SK-N-SH (cell line): Measurements from ENCODE around the gene AGTRAP. TPM values are rescaled to one million over a fixed set of nuclear protein-coding genes. Genes with fewer than 3 reads are reported as not detected.

Experiments
- CTCF ChIA-PET: fragments of 300-600, 350-600 bp; formaldehyde crosslinking; extraction: SDS; loops from one replicate; lab custom pipeline; 2021; lab: Yijun Ruan, JAX
- POLR2A ChIA-PET: fragments of 350-600 bp; sonication (Branson Sonifier 250); formaldehyde crosslinking; extraction: SDS; loops from one replicate; lab custom pipeline; 2020; ENCODE audit warnings: antibody characterized with exemption, inconsistent platforms; lab: Yijun Ruan, JAX
- DNase-seq: peaks from one replicate; pipeline ENCODE4 v3.0.0; 2012
- H2AFZ ChIP-seq: fragments of 200-600 bp; sonication (generic); 2 replicates; pipeline ENCODE4 v1.8.1; 2016; ENCODE audit warnings: antibody characterized with exemption, mild to moderate bottlenecking, low read depth
- H3F3A ChIP-seq: fragments of 200-600 bp; sonication (generic); replicated peaks from 2 replicates; pipeline ENCODE3; 2016; ENCODE audit warnings: antibody characterized with exemption, mild to moderate bottlenecking; ENCODE audit not compliant: insufficient read depth
- H3K27ac ChIP-seq, 2 experiments: fragments of 200-500 bp in 1 of 2; fragments of 200-600 bp in 1 of 2; sonication (Bioruptor generic) in 1 of 2; sonication (generic), shearing (Covaris generic) in 1 of 2; 2 replicates each; pipeline versions ENCODE4 v1.5.1 to v1.6.1; 2014 to 2016; ENCODE audit warnings: low read depth in 2 of 2, inconsistent platforms in 1 of 2, low read length in 1 of 2, mild to moderate bottlenecking in 1 of 2, mixed read lengths in 1 of 2
- H3K27me3 ChIP-seq: fragments of 200-600 bp; sonication (generic), shearing (Covaris generic); 2 replicates; pipeline ENCODE4 v1.6.1; 2016; ENCODE audit warnings: mixed run types; ENCODE audit not compliant: insufficient read depth
- H3K36me3 ChIP-seq, 2 experiments: fragments of 200-500 bp in 1 of 2; fragments of 200-600 bp in 1 of 2; sonication (Bioruptor generic) in 1 of 2; sonication (generic) in 1 of 2; replicated peaks in 1 of 2; 2 replicates each; pipeline versions ENCODE3 to v1.5.1; 2014 to 2016; ENCODE audit warnings: low read length in 1 of 2, mild to moderate bottlenecking in 1 of 2; ENCODE audit not compliant: insufficient read depth in 2 of 2, control insufficient read depth in 1 of 2
- H3K4me1 ChIP-seq, 2 experiments: fragments of 200-500 bp in 1 of 2; fragments of 200-600 bp in 1 of 2; sonication (Bioruptor generic) in 1 of 2; sonication (generic), shearing (Covaris generic) in 1 of 2; 2 replicates each; pipeline versions ENCODE4 v1.5.1 to v1.6.1; 2014 to 2016; ENCODE audit warnings: low read depth in 1 of 2, low read length in 1 of 2, mixed run types in 1 of 2; ENCODE audit not compliant: insufficient read depth in 2 of 2, control insufficient read depth in 1 of 2
- H3K4me2 ChIP-seq: fragments of 200-600 bp; sonication (generic), shearing (Covaris generic); 2 replicates; pipeline ENCODE4 v1.6.1; 2017; ENCODE audit warnings: mixed run types
- H3K4me3 ChIP-seq, 2 experiments: fragments of 200-500 bp in 1 of 2; fragments of 200-600 bp in 1 of 2; sonication (Bioruptor generic) in 1 of 2; sonication (generic), shearing (Covaris generic) in 1 of 2; 2 replicates each; pipeline versions ENCODE4 v1.5.1 to v1.8.1; 2014 to 2016; ENCODE audit warnings: low read depth in 2 of 2, inconsistent platforms in 1 of 2, low read length in 1 of 2, mild to moderate bottlenecking in 1 of 2, mixed read lengths in 1 of 2, moderate library complexity in 1 of 2
- H3K79me2 ChIP-seq: fragments of 200-600 bp; sonication (generic); 2 replicates; pipeline ENCODE4 v1.8.1; 2017; ENCODE audit warnings: mild to moderate bottlenecking; ENCODE audit not compliant: insufficient read depth
- H3K9ac ChIP-seq: fragments of 200-600 bp; sonication (generic); 2 replicates; pipeline ENCODE4 v1.6.1; 2017; ENCODE audit warnings: mixed run types
- H3K9me2 ChIP-seq: fragments of 200-600 bp; sonication (generic); 2 replicates; pipeline ENCODE4 v1.6.1; 2017; ENCODE audit warnings: mixed run types
- H3K9me3 ChIP-seq: fragments of 200-600 bp; sonication (generic); 2 replicates; pipeline ENCODE4 v1.6.1; 2017; ENCODE audit warnings: mixed run types, mild to moderate bottlenecking, moderate library complexity
- H4K20me1 ChIP-seq: fragments of 200-600 bp; sonication (generic); 2 replicates; pipeline ENCODE4 v1.6.1; 2017; ENCODE audit warnings: mild to moderate bottlenecking, mixed run types; ENCODE audit not compliant: insufficient read depth
- EP300 ChIP-seq, 2 experiments: IDR thresholded peaks; 2 replicates each; pipeline versions ENCODE4 v1.4.0 to v1.6.1; 2012; ENCODE audit warnings: borderline replicate concordance in 1 of 2, low read depth in 1 of 2, low read length in 1 of 2
- EZH2phosphoT487 ChIP-seq: fragments of 200-600 bp; sonication (generic); IDR thresholded peaks from 2 replicates; pipeline ENCODE4 v1.6.1; 2017; ENCODE audit warnings: low read depth, mixed run types, mild to moderate bottlenecking, antibody characterized with exemption, moderate library complexity, borderline replicate concordance
- FOSL2 ChIP-seq: IDR thresholded peaks from 2 replicates; pipeline ENCODE4 v1.4.0; 2012; ENCODE audit warnings: low read depth, mild to moderate bottlenecking, moderate library complexity, borderline replicate concordance
- FOXM1 ChIP-seq: IDR thresholded peaks from 2 replicates; pipeline ENCODE4 v1.4.0; 2012; ENCODE audit warnings: low read depth, mild to moderate bottlenecking
- IRF3 ChIP-seq: fragments of 150-350 bp; IDR thresholded peaks from 2 replicates; pipeline ENCODE4 v1.6.1; 2016; ENCODE audit warnings: mild to moderate bottlenecking, low read depth, low read length
- JUND ChIP-seq: IDR thresholded peaks from 2 replicates; pipeline ENCODE4 v1.4.0; 2012
- MAX ChIP-seq: IDR thresholded peaks from 2 replicates; pipeline ENCODE4 v1.4.0; 2012; ENCODE audit warnings: low read depth
- MEF2A ChIP-seq: IDR thresholded peaks from 2 replicates; pipeline ENCODE4 v1.4.0; 2012; ENCODE audit warnings: low read depth, borderline replicate concordance
- MXI1 ChIP-seq: IDR thresholded peaks from 2 replicates; pipeline ENCODE4 v1.6.1; 2012; ENCODE audit warnings: mild to moderate bottlenecking, low read depth, low read length, improper control_type of control experiment
- NRF1 ChIP-seq: IDR thresholded peaks from 2 replicates; pipeline ENCODE4 v1.6.1; 2012; ENCODE audit warnings: low read depth, mild to moderate bottlenecking, low read length
- PBX3 ChIP-seq: IDR thresholded peaks from 2 replicates; pipeline ENCODE4; 2012
- POLR2AphosphoS5 ChIP-seq: IDR thresholded peaks from 2 replicates; pipeline ENCODE4 v1.6.1; 2012; ENCODE audit warnings: low read depth, low read length
- RAD21 ChIP-seq: IDR thresholded peaks from 2 replicates; pipeline ENCODE4 v1.6.1; 2012; ENCODE audit warnings: mild to moderate bottlenecking, low read length
- RCOR1 ChIP-seq: fragments of 150-350 bp; IDR thresholded peaks from 2 replicates; pipeline ENCODE4 v1.6.1; 2017; ENCODE audit warnings: antibody characterized with exemption, low read length
- REST ChIP-seq: IDR thresholded peaks from 2 replicates; pipeline ENCODE4 v1.6.1; 2012; ENCODE audit warnings: mild to moderate bottlenecking, low read depth, low read length, moderate library complexity
- TAF1 ChIP-seq: IDR thresholded peaks from 2 replicates; pipeline ENCODE4 v1.6.1; 2012; ENCODE audit warnings: low read depth, mild to moderate bottlenecking, low read length, moderate library complexity, borderline replicate concordance
- TCF12 ChIP-seq: IDR thresholded peaks from 2 replicates; pipeline ENCODE4 v1.4.0; 2012
- TEAD4 ChIP-seq: IDR thresholded peaks from 2 replicates; pipeline ENCODE4 v1.4.0; 2012; ENCODE audit warnings: mild to moderate bottlenecking, borderline replicate concordance; ENCODE audit not compliant: insufficient read depth
- WGBS: methylation state at CpG from one replicate; pipeline ENCODE4 v1.1.6; 2017; ENCODE audit warnings: low lambda C conversion rate; 5-methylcytosine and 5-hydroxymethylcytosine counted together
- polyA plus RNA-seq, 3 experiments: library from polyadenylated mRNA; depleted of rRNA; stranded (reverse); fragments of >200 nt; gene quantifications; 2 replicates each; pipeline ENCODE4 v1.2.3, GENCODE V29; 2012

AGTRAP gene
- polyA plus RNA-seq, 1 of the 3 experiments (the other 2 are of a cell fraction) = 66.2 TPM

- TF ChIP-seq FOXM1 = no peak
- TF ChIP-seq FOSL2 = no peak
These were observed 33.7 kb upstream of the AGTRAP start (continued) for GRCh38 chr1:11701981-11702803.

- Histone ChIP-seq H3K27me3 (no peaks in the 10 kb centered on the region; the same call in 1 of the 2 replicates), H3K9me2 (no peaks in the 10 kb centered on the region), H4K20me1 (no peaks in the 10 kb centered on the region), H2AFZ (no peak overlapping the region), H3K4me1 (peaks cover 0 to 18% of the 10 kb centered on the region in 2 experiments; a peak in 1 of 4 replicates), H3K4me2 (no peak overlapping the region), H3K9me3 (no peaks in the 10 kb centered on the region), H3K36me3 (no peaks in the 10 kb centered on the region), H3K27ac (no peak overlapping the region), H3K4me3 (no peak overlapping the region), H3K9ac (no peak overlapping the region), H3K79me2 (no peaks in the 10 kb centered on the region), H3F3A (no peaks in the 10 kb centered on the region)
- DNase-seq = no peak
- WGBS = 48% methylated on average over 8 of the region's 8 CpGs
- ChIA-PET CTCF (interaction anchor here (1.4 to 8.8 kb wide), 3 partner anchors 18 to 53 kb away, joined by 5 to 90 read pairs (median 6); partner anchors contain the start of gene FBXO6), POLR2A (no interaction called here)
- TF ChIP-seq JUND (no peak), MEF2A (no peak), TEAD4 (no peak), REST (no peak), NRF1 (no peak), MAX (no peak), FOXM1 (no peak), IRF3 (no peak), RAD21 (no peak), EP300 (IDR thresholded peaks at IDR 0.05; ENCODE audit: borderline replicate concordance in 1 of 2, low read depth in 1 of 2, low read length in 1 of 2) (no peak), POLR2AphosphoS5 (no peak), FOSL2 (no peak), PBX3 (no peak), MXI1 (no peak), RCOR1 (no peak), EZH2phosphoT487 (no peak), TCF12 (no peak), TAF1 (no peak)
These were observed 32.4 kb upstream of the AGTRAP start for GRCh38 chr1:11703357-11704193.
